PC-9 (cell line): ENCODE results near the gene FDPS. TPM values are rescaled to one million over a fixed set of nuclear protein-coding genes. Genes with fewer than 3 reads are reported as not detected.

Experiments
- BruUV-seq: library from RNA; stranded (reverse); fragments of 400-500 nt; replicated peaks from 2 replicates; lab custom pipeline; 2021; lab: Mats Ljungman, UMichigan
- CTCF ChIA-PET: fragments of 300-600 bp; sonication (Branson Sonifier 250); formaldehyde crosslinking; loops from one replicate; lab custom pipeline; 2022; ENCODE audit warnings: antibody characterized with exemption; lab: Charles Lee
- POLR2A ChIA-PET: fragments of 300-600 bp; sonication (Branson Sonifier 250); formaldehyde crosslinking; loops from one replicate; lab custom pipeline; 2022; ENCODE audit warnings: antibody characterized with exemption; ENCODE audit not compliant: unreplicated experiment; lab: Charles Lee
- DNase-seq, 2 experiments: peaks; one replicate each; pipeline versions ENCODE4 v3.0.0 to v3.0.0-alpha.2; 2015 to 2022; ENCODE audit warnings: mixed read lengths in 1 of 2
- H2AFZ ChIP-seq: fragments of 200-600 bp; sonication (generic); 2 replicates; pipeline ENCODE4 v1.8.1; 2017; ENCODE audit warnings: antibody characterized with exemption
- H3F3A ChIP-seq: fragments of 200-600 bp; sonication (generic); 2 replicates; pipeline ENCODE4 v1.8.1; 2017; ENCODE audit warnings: antibody characterized with exemption, mild to moderate bottlenecking, low read depth; ENCODE audit not compliant: insufficient read depth
- H3K27ac ChIP-seq: fragments of 200-600 bp; sonication (generic); 2 replicates; pipeline ENCODE4 v1.6.1; 2016; ENCODE audit warnings: mixed run types
- H3K27me3 ChIP-seq: fragments of 200-600 bp; sonication (generic); 2 replicates; pipeline ENCODE4 v1.6.1; 2016; ENCODE audit warnings: low read depth, mixed run types; ENCODE audit not compliant: insufficient read depth
- H3K36me3 ChIP-seq: fragments of 200-600 bp; sonication (generic); 2 replicates; pipeline ENCODE4 v1.6.1; 2016; ENCODE audit warnings: low read depth, mixed run types
- H3K4me1 ChIP-seq: fragments of 200-600 bp; sonication (generic); replicated peaks from 2 replicates; pipeline ENCODE4 v1.6.1; 2016; ENCODE audit warnings: mixed run types; ENCODE audit not compliant: insufficient read depth
- H3K4me2 ChIP-seq: fragments of 200-600 bp; sonication (generic); 2 replicates; pipeline ENCODE4 v1.6.1; 2017; ENCODE audit warnings: mixed run types
- H3K4me3 ChIP-seq: fragments of 200-600 bp; sonication (generic); 2 replicates; pipeline ENCODE4 v1.6.1; 2016; ENCODE audit warnings: mixed run types
- H3K79me2 ChIP-seq: fragments of 200-600 bp; sonication (generic); 2 replicates; pipeline ENCODE4 v1.6.1; 2017; ENCODE audit warnings: low read depth, mixed run types
- H3K9me2 ChIP-seq: fragments of 200-600 bp; sonication (generic); 2 replicates; pipeline ENCODE4 v1.8.1; 2017; ENCODE audit warnings: mild to moderate bottlenecking; ENCODE audit not compliant: insufficient read depth
- H3K9me3 ChIP-seq: fragments of 200-600 bp; sonication (generic); 2 replicates; pipeline ENCODE4 v1.8.1; 2016; ENCODE audit warnings: low read depth; ENCODE audit not compliant: insufficient read depth
- H4K20me1 ChIP-seq: fragments of 200-600 bp; sonication (generic); 2 replicates; pipeline ENCODE4 v1.8.1; 2017; ENCODE audit not compliant: insufficient read depth
- CTCF ChIP-seq: fragments of 200-600 bp; sonication (generic); conservative IDR thresholded peaks from 2 replicates; pipeline ENCODE4 v1.6.1; 2017; ENCODE audit warnings: mixed run types, antibody characterized with exemption, mild to moderate bottlenecking, moderate library complexity
- EZH2 ChIP-seq: fragments of 200-600 bp; sonication (generic); IDR thresholded peaks from 2 replicates; pipeline ENCODE4 v1.8.0; 2017; ENCODE audit warnings: antibody characterized with exemption, low read depth
- intact Hi-C: fragments of 100-400 bp; cut with micrococcal nuclease; formaldehyde crosslinking; loops from one replicate; pipeline ENCODE4 v1.10.0; 2022; ENCODE audit not compliant: unreplicated experiment
- total RNA-seq: library from RNA; stranded (reverse); gene quantifications from 2 replicates; pipeline ENCODE4 v1.2.3, GENCODE V29; 2021

Gene FDPS
- total RNA-seq, 1 experiment from 2014 or later, result 568 TPM

GRCh38 chr1:155319536-155319935 is 10.9 kb downstream of the FDPS start:
- Histone ChIP-seq H3K9me3 (no peaks in the 10 kb centered on the region; the same call in 1 of the 2 replicates), H3K79me2 (peaks cover under 1% of the 10 kb centered on the region; the same call in 1 of the 2 replicates), H3K27ac (no peak overlapping the region), H3K36me3 (0 out of 2 replicates have a peak, but pooled peaks cover 6% of the 10 kb centered on the region), H3K4me3 (no peak overlapping the region), H4K20me1 (peaks cover 4% of the 10 kb centered on the region), H3F3A (peaks cover 57% of the 10 kb centered on the region), H2AFZ (no peak overlapping the region), H3K27me3 (no peaks in the 10 kb centered on the region), H3K4me2 (no peak overlapping the region), H3K4me1 (peaks cover 9% of the 10 kb centered on the region; the same call in 1 of the 2 replicates), H3K9me2 (no peaks in the 10 kb centered on the region)
- intact Hi-C loops, result no loop called here
- ChIA-PET POLR2A (no interaction called here), CTCF (no interaction called here)
- no peak for DNase-seq
- no TSS peak for BruUV-seq
- no peak for TF ChIP-seq CTCF
- no peak for TF ChIP-seq EZH2

GRCh38 chr1:155320252-155320651 is 11.6 kb downstream of the FDPS start:
- TF ChIP-seq CTCF, result no peak
- TF ChIP-seq EZH2, result no peak
- Histone ChIP-seq H3K9me2 (no peaks in the 10 kb centered on the region), H3K4me2 (no peak overlapping the region), H4K20me1 (no peaks in the 10 kb centered on the region; the same call in none of the 2 replicates), H3K4me3 (no peak overlapping the region), H2AFZ (no peak overlapping the region), H3K27ac (no peak overlapping the region), H3K27me3 (no peaks in the 10 kb centered on the region), H3K9me3 (no peaks in the 10 kb centered on the region; the same call in 1 of the 2 replicates), H3K4me1 (peaks cover 9% of the 10 kb centered on the region; the same call in 1 of the 2 replicates), H3K36me3 (0 out of 2 replicates have a peak, but pooled peaks cover 6% of the 10 kb centered on the region), H3F3A (peaks cover 53% of the 10 kb centered on the region), H3K79me2 (0 out of 2 replicates have a peak, but pooled peaks cover 4% of the 10 kb centered on the region)
- no TSS peak for BruUV-seq
- intact Hi-C loops, result loop anchor here (5.0 kb wide), 3 partner anchors 58 to 348 kb away; partner anchors contain the start of genes CKS1B, SCAMP3 and SHC1
- ChIA-PET CTCF (no interaction called here), POLR2A (no interaction called here)
- DNase-seq, result no peak

GRCh38 chr1:155320661-155321617 is 12.3 kb downstream of the FDPS start, which contains the start of gene RUSC1:
RUSC1 (plus strand) TSS chr1:155320894; CDS start chr1:155321774, 880 bp downstream.
- Histone ChIP-seq H3K4me1 (peaks cover 9% of the 10 kb centered on the region; the same call in 1 of the 2 replicates), H4K20me1 (no peaks in the 10 kb centered on the region; the same call in none of the 2 replicates), H3K9me3 (no peaks in the 10 kb centered on the region; the same call in 1 of the 2 replicates), H3K4me2 (0 out of 2 replicates have a peak within 1 kb of the TSS, but pooled peaks have one; percentile 98), H3K36me3 (0 out of 2 replicates have a peak, but pooled peaks cover 4% of the 10 kb centered on the region), H2AFZ (no peak within 1 kb of the TSS), H3K4me3 (no peak within 1 kb of the TSS), H3K27ac (no peak within 1 kb of the TSS), H3F3A (peaks cover 58% of the 10 kb centered on the region), H3K79me2 (0 out of 2 replicates have a peak, but pooled peaks cover 4% of the 10 kb centered on the region), H3K9me2 (no peaks in the 10 kb centered on the region), H3K27me3 (no peaks in the 10 kb centered on the region)
- POLR2A ChIA-PET, result no interaction called here
- no TSS peak for BruUV-seq
- CTCF ChIA-PET, result no interaction called here
- intact Hi-C loops, result loop anchor here (5.0 kb wide), 3 partner anchors 59 to 349 kb away; partner anchors contain the start of genes CKS1B, SCAMP3 and SHC1
- no peak for DNase-seq
- TF ChIP-seq CTCF (no peak), EZH2 (no peak)
